Right renal cortex interstitium (tissue), 3 donors: ENCODE data around the gene RAP1A. TPM values are rescaled to one million over a fixed set of nuclear protein-coding genes. Genes with fewer than 3 reads are reported as not detected.
"Not testable (repeated sequence)": the region's sequence is repeated elsewhere in the genome, so short reads cannot be mapped to it uniquely, and the experiment has no call there.

ENCODE experiments used
- DNase-seq, 3 donors: peaks; one replicate each; pipeline ENCODE4 v3.0.0-alpha.2; 2013; ENCODE audit warnings: low read depth in 3 of 3, low spot score in 2 of 3
- polyA plus RNA-seq, 3 donors: library from polyadenylated mRNA; unstranded; fragments of 120-200 nt; gene quantifications; one replicate each; pipeline ENCODE4 v1.2.1, GENCODE V29; 2013; ENCODE audit not compliant: insufficient read length in 3 of 3

The RAP1A gene
- polyA plus RNA-seq, 3 donors: 85.1 to 88.5 (median 85.6) TPM

GRCh38 chr1:111658622-111659021, 39.0 kb downstream of the RAP1A start:
- DNase-seq: no peak

- no peak for DNase-seq
Observed at GRCh38 chr1:111660204-111661150, 40.9 kb downstream of the RAP1A start.

GRCh38 chr1:111664652-111665051, 45.1 kb downstream of the RAP1A start:
- DNase-seq: no peak

GRCh38 chr1:111665497-111665896, 45.9 kb downstream of the RAP1A start:
- no peak for DNase-seq

GRCh38 chr1:111666828-111667227, 47.2 kb downstream of the RAP1A start:
- no peak for DNase-seq

- no peak for DNase-seq
Observed at GRCh38 chr1:111669268-111669667, 49.7 kb downstream of the RAP1A start.

- DNase-seq: no peak
Observed at GRCh38 chr1:111671852-111672251, 52.3 kb downstream of the RAP1A start.

GRCh38 chr1:111672331-111672730, 52.7 kb downstream of the RAP1A start:
- DNase-seq: no peak

GRCh38 chr1:111677604-111678003, 58.0 kb downstream of the RAP1A start:
- DNase-seq: no peak

GRCh38 chr1:111679541-111679940, 60.0 kb downstream of the RAP1A start:
- DNase-seq: no peak

GRCh38 chr1:111680212-111680800, 60.7 kb downstream of the RAP1A start:
- DNase-seq: not testable (repeated sequence)

- DNase-seq: not testable (repeated sequence)
Observed at GRCh38 chr1:111685293-111686153, 65.9 kb downstream of the RAP1A start.

- DNase-seq: peak; percentile 12 to 67 (median 57)
Observed at GRCh38 chr1:111690306-111690617, 70.7 kb downstream of the RAP1A start.

- DNase-seq: no peak
Observed at GRCh38 chr1:111691886-111692285, 72.3 kb downstream of the RAP1A start.

GRCh38 chr1:111695801-111696200, 76.2 kb downstream of the RAP1A start:
- DNase-seq: no peak

GRCh38 chr1:111696330-111696729, 76.7 kb downstream of the RAP1A start:
- no peak for DNase-seq

GRCh38 chr1:111699268-111699667, 79.7 kb downstream of the RAP1A start:
- DNase-seq: no peak

GRCh38 chr1:111702504-111703050, 83.0 kb downstream of the RAP1A start:
- no peak for DNase-seq

- DNase-seq: no peak
Observed at GRCh38 chr1:111704240-111704639, 84.7 kb downstream of the RAP1A start.

- no peak for DNase-seq
Observed at GRCh38 chr1:111704776-111705175, 85.2 kb downstream of the RAP1A start.

GRCh38 chr1:111705841-111706240, 86.3 kb downstream of the RAP1A start:
- no peak for DNase-seq
